Measurements from ENCODE around the gene APOL3. TPM values are rescaled to one million over a fixed set of nuclear protein-coding genes. Genes with fewer than 3 reads are reported as not detected.

APOL3 gene
- total RNA-seq, 2 donors from 2014 or later = 11.2 to 22.4 TPM

GRCh38 chr22:36180038-36180880 is 19.7 kb upstream of the APOL3 start:
- Histone ChIP-seq H3K4me3 (no peak overlapping the region), H3K36me3 (replicated peaks in 1 of 2; ENCODE audit: insufficient read depth in 1 of 2, low read depth in 2 of 2) (no peaks in the 10 kb centered on the region), H3K4me1 (no peaks in the 10 kb centered on the region), H3K27ac (no peak overlapping the region), H3K27me3 (no peaks in the 10 kb centered on the region), H3K9me3 (no peaks in the 10 kb centered on the region)
- DNase-seq (peak; percentile 85 to 92 (median 88)), ATAC-seq (peak; percentile 97)
- 44 to 63% methylated on average over 12 to 22 of the region's 22 CpGs for WGBS, 2 donors
- intact Hi-C loops (cut with DNase I) = loop anchor here (5.0 kb wide), 1 partner anchor 33 kb away; no protein-coding TSS in a partner anchor
- TF ChIP-seq POLR2A (IDR thresholded peaks at IDR 0.05) (no peak), CTCF (IDR thresholded peaks at IDR 0.05) (peak; percentile 74 to 89 (median 78))

- ATAC-seq (no peak), DNase-seq (no peak)
- H3K9me3 ChIP-seq = no peaks in the 10 kb centered on the region
- H3K4me3 ChIP-seq = no peak overlapping the region
- WGBS, 2 donors = 77 to 79% methylated on average over 3 of the region's 3 CpGs
- TF ChIP-seq POLR2A (IDR thresholded peaks at IDR 0.05) (no peak), CTCF (IDR thresholded peaks at IDR 0.05) (no peak)
- H3K27me3 ChIP-seq = no peaks in the 10 kb centered on the region
- intact Hi-C loops (cut with DNase I) = no loop called here
- no peak overlapping the region for H3K27ac ChIP-seq
- no peaks in the 10 kb centered on the region for H3K36me3 ChIP-seq (replicated peaks in 1 of 2; ENCODE audit: insufficient read depth in 1 of 2, low read depth in 2 of 2)
- H3K4me1 ChIP-seq = no peaks in the 10 kb centered on the region
Observed at GRCh38 chr22:36177160-36177559, 16.6 kb upstream of the APOL3 start.

GRCh38 chr22:36175892-36176291 is 15.3 kb upstream of the APOL3 start:
- intact Hi-C loops (cut with DNase I) = no loop called here

GRCh38 chr22:36171941-36172340 is 11.4 kb upstream of the APOL3 start:
- no peaks in the 10 kb centered on the region for H3K4me1 ChIP-seq
- H3K9me3 ChIP-seq = no peaks in the 10 kb centered on the region
- DNase-seq (no peak), ATAC-seq (no peak)
- H3K4me3 ChIP-seq = no peak overlapping the region
- no peak overlapping the region for H3K27ac ChIP-seq
- TF ChIP-seq POLR2A (IDR thresholded peaks at IDR 0.05) (no peak), CTCF (IDR thresholded peaks at IDR 0.05) (no peak)
- no peaks in the 10 kb centered on the region for H3K27me3 ChIP-seq
- no peaks in the 10 kb centered on the region for H3K36me3 ChIP-seq (replicated peaks in 1 of 2; ENCODE audit: insufficient read depth in 1 of 2, low read depth in 2 of 2)
- intact Hi-C loops (cut with DNase I) = no loop called here
- WGBS, 2 donors = 33 to 41% methylated on average over 3 of the region's 3 CpGs

More at GRCh38 chr22:36175892-36176291, 15.3 kb upstream of the APOL3 start:
- no peaks in the 10 kb centered on the region for H3K9me3 ChIP-seq
- no peaks in the 10 kb centered on the region for H3K36me3 ChIP-seq (replicated peaks in 1 of 2; ENCODE audit: insufficient read depth in 1 of 2, low read depth in 2 of 2)
- H3K4me1 ChIP-seq = no peaks in the 10 kb centered on the region
- TF ChIP-seq CTCF (IDR thresholded peaks at IDR 0.05) = no peak
- TF ChIP-seq POLR2A (IDR thresholded peaks at IDR 0.05) = no peak
- WGBS, 2 donors = 50 to 96% methylated on average over 1 of the region's 1 CpG
- no peak for DNase-seq
- H3K4me3 ChIP-seq = no peak overlapping the region
- no peak overlapping the region for H3K27ac ChIP-seq
- no peaks in the 10 kb centered on the region for H3K27me3 ChIP-seq
- ATAC-seq = no peak
